Stomach smooth muscle (tissue), 2 donors: ENCODE results near the gene IGSF21.

ENCODE experiments used
- H3K27ac ChIP-seq: one replicate; pipeline ENCODE4 v1.7.0; 2013; ENCODE audit warnings: mild to moderate bottlenecking, low read length, inconsistent platforms
- H3K27me3 ChIP-seq, 2 donors: one replicate each; pipeline ENCODE4 v1.7.0; 2013; ENCODE audit warnings: low read length in 2 of 2; ENCODE audit not compliant: insufficient read depth in 2 of 2, control insufficient read depth in 1 of 2
- H3K36me3 ChIP-seq, 2 donors: one replicate each; pipeline ENCODE4 v1.7.0; 2013; ENCODE audit warnings: low read length in 2 of 2; ENCODE audit not compliant: control insufficient read depth in 2 of 2, insufficient read depth in 2 of 2
- H3K4me1 ChIP-seq: one replicate; pipeline ENCODE4 v1.7.0; 2013; ENCODE audit warnings: low read length; ENCODE audit not compliant: control insufficient read depth, insufficient read depth
- H3K4me3 ChIP-seq, 2 donors: one replicate each; pipeline ENCODE4 v1.7.0; 2013; ENCODE audit warnings: low read length in 2 of 2
- H3K9ac ChIP-seq, 2 donors: one replicate each; pipeline ENCODE4 v1.7.0; 2013; ENCODE audit warnings: low read length in 2 of 2, mild to moderate bottlenecking in 1 of 2
- H3K9me3 ChIP-seq, 2 donors: one replicate each; pipeline ENCODE4 v1.7.0; 2013; ENCODE audit warnings: low read length in 2 of 2; ENCODE audit not compliant: control insufficient read depth in 2 of 2
- donor health status: healthy.
- donor health status: Pancreatic carcinoma.

The IGSF21 gene

GRCh38 chr1:18401921-18402320, 294.3 kb downstream of the IGSF21 start:
- Histone ChIP-seq H3K27me3 (peaks cover 13 to 22% of the 10 kb centered on the region in 2 donors), H3K27ac (no peak overlapping the region), H3K36me3 (no peaks in the 10 kb centered on the region), H3K9me3 (peaks cover 0 to 7% of the 10 kb centered on the region in 2 donors), H3K4me3 (no peak overlapping the region), H3K9ac (no peak overlapping the region), H3K4me1 (no peaks in the 10 kb centered on the region)

- H3K27ac ChIP-seq = no peak overlapping the region
- no peak overlapping the region for H3K4me3 ChIP-seq
- H3K36me3 ChIP-seq = no peaks in the 10 kb centered on the region
- no peak overlapping the region for H3K9ac ChIP-seq
- H3K9me3 ChIP-seq = peaks cover under 1 to 7% of the 10 kb centered on the region in 2 donors
- no peaks in the 10 kb centered on the region for H3K4me1 ChIP-seq
- peaks cover 10 to 17% of the 10 kb centered on the region in 2 donors for H3K27me3 ChIP-seq
Measured at GRCh38 chr1:18404460-18404859, 296.9 kb downstream of the IGSF21 start.

DNA sequence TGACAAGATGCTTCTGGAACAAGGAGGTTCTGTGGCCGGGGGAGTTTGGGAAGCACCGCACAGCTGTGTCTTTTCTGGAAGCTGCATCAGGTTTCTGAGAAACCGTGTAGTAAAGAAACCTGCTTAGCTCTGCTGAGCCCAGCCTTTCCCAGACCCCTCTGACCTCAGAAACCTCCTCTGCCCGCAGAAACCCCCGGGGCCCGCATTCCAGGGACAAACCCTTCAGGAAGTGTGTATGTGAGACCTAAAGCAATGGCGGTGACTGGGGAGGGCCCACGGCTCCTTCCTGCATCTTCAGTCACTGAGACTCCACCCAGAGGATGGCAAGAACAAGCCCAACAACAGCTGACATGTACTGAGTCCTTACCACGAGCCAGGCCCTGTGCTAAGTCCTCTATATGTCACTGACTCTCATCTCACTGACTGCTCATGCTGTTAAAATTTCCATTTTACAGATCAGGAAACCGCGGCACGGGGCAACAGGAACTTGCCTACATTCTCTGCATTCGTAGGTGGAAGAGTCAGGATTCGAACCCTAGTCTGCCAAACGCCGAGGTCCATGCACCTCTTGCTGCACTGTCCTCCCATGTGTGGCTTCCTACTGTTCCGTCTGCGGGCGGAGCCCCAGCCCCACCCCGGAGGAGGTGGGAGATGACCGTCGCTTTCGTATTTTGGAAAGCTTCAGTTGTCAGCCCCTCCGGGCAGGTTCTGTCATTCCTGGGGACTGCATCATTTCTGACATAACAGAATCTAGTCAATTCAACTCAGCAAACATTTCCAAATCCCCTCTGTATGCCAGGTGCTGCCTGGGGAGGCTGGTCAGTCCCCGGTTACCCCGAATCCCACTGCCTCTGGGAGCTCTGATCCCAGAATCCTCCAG, 299.8 kb downstream of the IGSF21 start:
- no peaks in the 10 kb centered on the region for H3K36me3 ChIP-seq
- no peaks in the 10 kb centered on the region for H3K4me1 ChIP-seq
- H3K9ac ChIP-seq = no peak overlapping the region
- H3K27ac ChIP-seq = no peak overlapping the region
- H3K27me3 ChIP-seq = peaks cover 9 to 13% of the 10 kb centered on the region in 2 donors
- H3K9me3 ChIP-seq = peaks cover 12 to 18% of the 10 kb centered on the region in 2 donors
- H3K4me3 ChIP-seq = no peak overlapping the region

DNA sequence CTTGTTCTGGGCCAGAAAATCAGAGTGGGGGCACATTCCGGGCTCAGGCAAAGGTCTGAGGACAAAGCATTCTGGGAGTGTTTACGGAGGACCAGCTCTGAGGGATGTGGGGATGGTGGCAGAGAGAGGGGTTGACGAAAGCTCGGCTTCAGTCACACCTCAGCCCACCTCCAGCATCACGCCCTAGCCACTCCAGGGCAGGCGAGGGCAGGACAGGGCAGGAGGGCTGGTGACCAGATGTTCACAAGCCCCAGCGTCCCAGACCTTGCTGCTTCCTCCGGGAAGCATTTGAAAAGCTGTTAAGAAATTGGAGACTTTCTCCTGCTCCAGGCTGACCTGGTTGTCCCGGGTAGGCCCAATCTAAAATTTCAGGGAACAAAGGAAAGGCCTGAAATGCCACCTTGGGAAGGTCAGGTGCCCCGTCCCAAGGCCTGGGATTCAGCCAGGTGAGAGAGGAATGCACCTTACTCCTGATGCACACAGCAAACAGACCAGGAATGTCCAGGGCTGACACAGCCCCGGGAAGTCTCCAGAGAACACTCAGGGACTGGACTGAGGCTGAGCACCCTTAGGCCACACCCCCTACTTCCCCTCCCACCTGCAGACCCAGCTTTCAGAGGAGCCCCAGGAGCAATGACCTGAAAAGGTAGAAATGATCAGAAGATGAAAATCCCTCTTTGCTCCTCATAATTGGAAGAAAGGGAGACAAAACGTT, 301.2 kb downstream of the IGSF21 start:
- H3K9me3 ChIP-seq = peaks cover 12 to 23% of the 10 kb centered on the region in 2 donors
- no peak overlapping the region for H3K27ac ChIP-seq
- H3K4me1 ChIP-seq = no peaks in the 10 kb centered on the region
- H3K9ac ChIP-seq = no peak overlapping the region
- peaks cover 7 to 13% of the 10 kb centered on the region in 2 donors for H3K27me3 ChIP-seq
- no peak overlapping the region for H3K4me3 ChIP-seq
- no peaks in the 10 kb centered on the region for H3K36me3 ChIP-seq

- Histone ChIP-seq H3K4me3 (no peak overlapping the region), H3K27me3 (peaks cover 7 to 8% of the 10 kb centered on the region in 2 donors), H3K9me3 (peaks cover 12 to 17% of the 10 kb centered on the region in 2 donors)
Measured at GRCh38 chr1:18409609-18410237, 302.1 kb downstream of the IGSF21 start.

GRCh38 chr1:18410407-18410806, 302.8 kb downstream of the IGSF21 start:
- H3K4me3 ChIP-seq = no peak overlapping the region
- H3K9ac ChIP-seq = no peak overlapping the region
- H3K9me3 ChIP-seq = peaks cover 12 to 17% of the 10 kb centered on the region in 2 donors
- H3K36me3 ChIP-seq = no peaks in the 10 kb centered on the region
- H3K27me3 ChIP-seq = peaks cover 0 to 6% of the 10 kb centered on the region in 2 donors
- H3K4me1 ChIP-seq = no peaks in the 10 kb centered on the region
- H3K27ac ChIP-seq = no peak overlapping the region

More at GRCh38 chr1:18409609-18410237, 302.1 kb downstream of the IGSF21 start:
- no peaks in the 10 kb centered on the region for H3K4me1 ChIP-seq
- H3K9ac ChIP-seq = no peak overlapping the region
- no peaks in the 10 kb centered on the region for H3K36me3 ChIP-seq
- no peak overlapping the region for H3K27ac ChIP-seq

DNA sequence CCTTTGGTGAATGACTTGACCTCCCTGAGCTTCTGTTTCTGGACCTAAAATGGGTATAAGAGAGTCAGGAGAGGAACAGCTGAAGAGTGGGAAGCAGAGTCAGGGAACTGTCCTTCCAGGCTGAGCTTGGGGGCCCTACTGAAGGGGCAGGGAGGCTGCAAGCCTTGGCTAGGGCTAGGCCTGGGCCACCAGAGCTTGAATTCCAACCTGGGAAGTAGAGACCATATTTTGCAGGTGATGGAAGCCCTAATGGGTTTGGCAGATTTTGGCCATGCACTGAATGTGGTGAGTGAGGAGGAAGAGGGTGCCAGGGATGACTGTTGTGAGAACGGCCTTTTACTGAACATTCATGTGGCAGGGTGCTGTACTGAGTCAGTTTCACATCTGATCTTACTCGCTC, 303.7 kb downstream of the IGSF21 start:
- Histone ChIP-seq H3K4me3 (no peak overlapping the region), H3K9ac (no peak overlapping the region), H3K27ac (no peak overlapping the region), H3K27me3 (peaks cover 0 to 2% of the 10 kb centered on the region in 2 donors), H3K4me1 (no peaks in the 10 kb centered on the region), H3K36me3 (no peaks in the 10 kb centered on the region), H3K9me3 (peaks cover 12 to 17% of the 10 kb centered on the region in 2 donors)

DNA sequence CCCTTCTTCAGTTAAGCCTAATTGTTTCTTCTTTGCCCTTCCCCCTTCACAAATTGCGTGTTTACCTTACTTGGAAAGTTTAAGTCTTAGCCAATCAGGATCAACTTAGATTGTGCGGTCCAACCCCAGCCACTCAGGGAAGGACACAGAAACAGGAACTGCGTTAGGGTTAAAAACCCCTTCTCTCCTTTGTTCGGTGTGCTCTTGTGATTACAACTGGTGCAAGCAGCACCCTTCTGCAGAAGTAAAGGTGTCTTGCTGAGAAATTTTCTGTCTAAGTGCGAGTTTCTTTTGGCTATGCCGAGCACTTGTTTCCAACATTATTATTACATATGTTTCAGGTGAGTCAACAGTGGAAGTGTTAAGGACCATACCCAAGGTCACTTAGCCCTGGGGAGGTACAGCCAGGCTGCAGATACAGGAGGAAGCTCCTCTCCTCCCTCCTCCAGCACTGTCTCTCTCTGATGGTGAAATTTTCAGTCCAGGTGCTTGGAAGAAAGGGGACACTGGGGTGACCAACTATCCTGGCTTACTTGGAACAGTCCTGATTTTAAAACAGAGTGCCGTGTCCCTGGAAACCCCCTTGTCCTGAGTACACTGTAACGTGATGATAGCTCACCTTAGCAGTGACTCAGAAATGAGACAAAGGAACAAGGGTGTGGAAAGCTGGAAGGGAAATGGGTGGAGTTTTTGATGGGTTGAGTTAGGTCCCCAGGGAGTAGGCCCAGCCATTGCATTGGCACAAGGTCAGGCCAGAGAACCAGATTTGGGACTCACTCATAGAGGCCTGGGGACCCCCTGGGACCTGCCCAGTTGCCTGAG, 304.4 kb downstream of the IGSF21 start:
- Histone ChIP-seq H3K4me3 (no peak overlapping the region), H3K27me3 (peaks cover 0 to 2% of the 10 kb centered on the region in 2 donors), H3K9me3 (peaks cover 12 to 17% of the 10 kb centered on the region in 2 donors), H3K4me1 (no peaks in the 10 kb centered on the region), H3K9ac (no peak overlapping the region), H3K36me3 (no peaks in the 10 kb centered on the region), H3K27ac (no peak overlapping the region)

DNA sequence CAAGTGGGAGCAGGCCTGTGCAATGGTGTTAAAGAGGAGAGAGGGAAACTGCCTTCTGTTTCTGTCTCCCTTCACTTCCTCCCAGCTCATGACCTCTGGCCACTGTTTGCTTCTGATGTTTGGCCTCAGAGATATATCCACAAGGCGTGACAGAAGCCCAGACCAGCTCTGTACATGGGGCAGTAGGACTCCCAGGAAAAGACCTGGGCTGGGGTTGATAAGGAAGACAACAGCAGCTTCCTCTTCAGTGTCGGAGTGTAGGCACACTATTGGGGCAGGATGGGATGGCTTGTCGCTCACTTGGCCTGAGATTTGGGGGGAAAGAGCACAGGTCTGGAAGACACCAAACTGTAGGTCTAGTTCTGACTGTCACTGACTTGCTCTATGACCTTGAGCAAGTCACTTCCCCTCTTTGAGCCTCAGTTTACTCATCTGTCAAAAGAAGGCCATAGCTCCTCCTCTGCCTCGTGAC, 305.3 kb downstream of the IGSF21 start:
- Histone ChIP-seq H3K9ac (no peak overlapping the region), H3K27me3 (peaks cover 0 to 1% of the 10 kb centered on the region in 2 donors), H3K36me3 (no peaks in the 10 kb centered on the region), H3K4me1 (no peaks in the 10 kb centered on the region), H3K9me3 (peaks cover 12 to 17% of the 10 kb centered on the region in 2 donors), H3K4me3 (no peak overlapping the region), H3K27ac (no peak overlapping the region)
